OCI-LY7 (cell line): Measurements from ENCODE around the gene BZW1. TPM values are rescaled to one million over a fixed set of nuclear protein-coding genes. Genes with fewer than 3 reads are reported as not detected.

Source experiments
- BruUV-seq: library from RNA; stranded (reverse); fragments of 400-500 nt; replicated peaks from 2 replicates; lab custom pipeline; 2021; lab: Mats Ljungman, UMichigan
- CTCF ChIA-PET: fragments of 300-600 bp; sonication (Branson Sonifier 250); formaldehyde crosslinking; loops from one replicate; lab custom pipeline; 2022; ENCODE audit warnings: antibody characterized with exemption; ENCODE audit not compliant: unreplicated experiment; lab: Charles Lee
- POLR2A ChIA-PET: fragments of 300-600 bp; sonication (Branson Sonifier 250); formaldehyde crosslinking; loops from one replicate; lab custom pipeline; 2022; ENCODE audit warnings: antibody characterized with exemption; lab: Charles Lee
- DNase-seq: peaks from one replicate; pipeline ENCODE4 v3.0.0-alpha.2; 2015; ENCODE audit warnings: low spot score
- H2AFZ ChIP-seq: fragments of 200-600 bp; sonication (generic), shearing (Covaris generic); 2 replicates; pipeline ENCODE4 v1.6.1; 2014; ENCODE audit warnings: mild to moderate bottlenecking, antibody characterized with exemption, low read length, moderate library complexity
- H3K27ac ChIP-seq: fragments of 200-600 bp; sonication (generic); 2 replicates; pipeline ENCODE4 v1.5.1; 2014; ENCODE audit warnings: mixed run types, low read depth, mild to moderate bottlenecking, moderate library complexity, low read length, inconsistent platforms; ENCODE audit not compliant: poor library complexity, severe bottlenecking
- H3K36me3 ChIP-seq: fragments of 200-600 bp; sonication (generic); 2 replicates; pipeline ENCODE4 v1.6.1; 2014; ENCODE audit warnings: mild to moderate bottlenecking, antibody characterized with exemption, low read length, moderate library complexity, mixed read lengths; ENCODE audit not compliant: insufficient read depth
- H3K4me1 ChIP-seq: fragments of 200-600 bp; sonication (generic); 2 replicates; pipeline ENCODE4 v1.5.1; 2014; ENCODE audit warnings: mild to moderate bottlenecking, low read length; ENCODE audit not compliant: insufficient read depth, poor library complexity, severe bottlenecking
- H3K4me2 ChIP-seq: fragments of 200-600 bp; sonication (generic); 2 replicates; pipeline ENCODE4 v1.6.1; 2014; ENCODE audit warnings: mild to moderate bottlenecking, low read length
- H3K4me3 ChIP-seq: fragments of 200-600 bp; sonication (generic); 2 replicates; pipeline ENCODE4 v1.5.1; 2014; ENCODE audit warnings: mild to moderate bottlenecking, low read depth, low read length; ENCODE audit not compliant: poor library complexity, severe bottlenecking
- H3K79me2 ChIP-seq: fragments of 200-600 bp; sonication (generic); 2 replicates; pipeline ENCODE4 v1.6.1; 2016; ENCODE audit warnings: low read depth, mild to moderate bottlenecking, low read length, moderate library complexity, mixed read lengths; ENCODE audit not compliant: insufficient read depth
- H3K9me2 ChIP-seq: fragments of 200-600 bp; sonication (generic); 2 replicates; pipeline ENCODE4 v1.6.1; 2016; ENCODE audit warnings: mild to moderate bottlenecking, low read length, mixed read lengths; ENCODE audit not compliant: insufficient read depth
- H3K9me3 ChIP-seq: fragments of 200-600 bp; sonication (generic); 2 replicates; pipeline ENCODE4 v1.6.1; 2014; ENCODE audit warnings: mild to moderate bottlenecking, mixed run types, low read length, mixed read lengths
- H4K20me1 ChIP-seq: fragments of 200-600 bp; sonication (generic); 2 replicates; pipeline ENCODE4 v1.6.1; 2014; ENCODE audit warnings: mild to moderate bottlenecking, antibody characterized with exemption, low read length, moderate library complexity, mixed read lengths; ENCODE audit not compliant: insufficient read depth
- EZH2phosphoT487 ChIP-seq: fragments of 200-600 bp; sonication (generic); IDR thresholded peaks from 2 replicates; pipeline ENCODE4 v1.6.1; 2018; ENCODE audit warnings: low read depth, borderline replicate concordance, mild to moderate bottlenecking, mixed run types, antibody characterized with exemption, low read length, moderate library complexity, mixed read lengths
- intact Hi-C: fragments of 100-400 bp; cut with micrococcal nuclease; formaldehyde crosslinking; loops from one replicate; pipeline ENCODE4 v1.10.0; 2022; ENCODE audit not compliant: unreplicated experiment
- total RNA-seq, 2 experiments: library from RNA; depleted of rRNA in 1 of 2; stranded (reverse); fragments of >200 nt in 1 of 2; shearing (Covaris generic) in 1 of 2; gene quantifications; 2 replicates each; pipeline ENCODE4 v1.2.3, GENCODE V29; 2014 to 2022
- TF ChIP-seq, protein P1 (sequence below): fragments of 200-600 bp; sonication (generic); conservative IDR thresholded peaks from 2 replicates; pipeline ENCODE4 v1.5.1; 2014; ENCODE audit warnings: mild to moderate bottlenecking, antibody characterized with exemption, low read length, moderate library complexity, mixed read lengths

BZW1 gene
- total RNA-seq, 2 experiments from 2014 or later, result 180 to 183 TPM

DNA sequence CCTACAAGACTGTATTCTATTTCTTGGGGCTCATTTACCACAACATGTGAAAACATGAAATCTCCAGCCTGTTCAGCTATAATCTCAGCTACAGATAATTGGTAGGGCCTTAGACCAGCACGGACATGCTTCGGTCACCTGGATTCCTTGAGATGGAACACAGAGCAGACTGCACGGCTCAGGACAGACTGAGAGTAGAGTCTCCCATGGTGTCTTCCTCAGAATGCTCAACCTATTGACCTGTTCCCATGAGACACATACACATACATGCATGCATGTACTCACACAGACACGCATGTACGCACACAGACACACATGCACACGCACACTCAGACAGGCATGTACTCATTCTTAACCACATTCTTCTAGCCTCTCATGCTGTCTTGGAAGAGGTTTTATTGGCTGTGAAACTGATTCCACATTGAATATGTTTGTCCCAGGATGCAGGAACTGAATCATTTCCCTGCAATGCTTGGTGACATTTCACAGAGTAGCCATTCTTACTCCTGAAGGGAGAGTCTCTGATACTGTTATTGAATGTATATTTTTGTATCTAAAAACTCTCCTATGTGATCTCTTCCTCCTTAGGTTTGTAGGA, 23.5 kb upstream of the BZW1 start:
- Histone ChIP-seq H3K36me3 (no peaks in the 10 kb centered on the region), H3K4me2 (no peak overlapping the region), H2AFZ (no peak overlapping the region), H3K9me2 (no peaks in the 10 kb centered on the region), H4K20me1 (no peaks in the 10 kb centered on the region), H3K9me3 (no peaks in the 10 kb centered on the region), H3K79me2 (no peaks in the 10 kb centered on the region), H3K4me3 (no peak overlapping the region), H3K4me1 (no peaks in the 10 kb centered on the region), H3K27ac (no peak overlapping the region)
- intact Hi-C loops, result no loop called here
- TF ChIP-seq, protein P1, sequence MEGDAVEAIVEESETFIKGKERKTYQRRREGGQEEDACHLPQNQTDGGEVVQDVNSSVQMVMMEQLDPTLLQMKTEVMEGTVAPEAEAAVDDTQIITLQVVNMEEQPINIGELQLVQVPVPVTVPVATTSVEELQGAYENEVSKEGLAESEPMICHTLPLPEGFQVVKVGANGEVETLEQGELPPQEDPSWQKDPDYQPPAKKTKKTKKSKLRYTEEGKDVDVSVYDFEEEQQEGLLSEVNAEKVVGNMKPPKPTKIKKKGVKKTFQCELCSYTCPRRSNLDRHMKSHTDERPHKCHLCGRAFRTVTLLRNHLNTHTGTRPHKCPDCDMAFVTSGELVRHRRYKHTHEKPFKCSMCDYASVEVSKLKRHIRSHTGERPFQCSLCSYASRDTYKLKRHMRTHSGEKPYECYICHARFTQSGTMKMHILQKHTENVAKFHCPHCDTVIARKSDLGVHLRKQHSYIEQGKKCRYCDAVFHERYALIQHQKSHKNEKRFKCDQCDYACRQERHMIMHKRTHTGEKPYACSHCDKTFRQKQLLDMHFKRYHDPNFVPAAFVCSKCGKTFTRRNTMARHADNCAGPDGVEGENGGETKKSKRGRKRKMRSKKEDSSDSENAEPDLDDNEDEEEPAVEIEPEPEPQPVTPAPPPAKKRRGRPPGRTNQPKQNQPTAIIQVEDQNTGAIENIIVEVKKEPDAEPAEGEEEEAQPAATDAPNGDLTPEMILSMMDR, result no peak
- TF ChIP-seq EZH2phosphoT487, result no peak
- DNase-seq, result no peak
- ChIA-PET CTCF (no interaction called here), POLR2A (interaction anchor here (0.6 kb wide), 1 partner anchor 68 kb away, joined by 3 read pairs; no protein-coding TSS in a partner anchor)
- no TSS peak for BruUV-seq

DNA sequence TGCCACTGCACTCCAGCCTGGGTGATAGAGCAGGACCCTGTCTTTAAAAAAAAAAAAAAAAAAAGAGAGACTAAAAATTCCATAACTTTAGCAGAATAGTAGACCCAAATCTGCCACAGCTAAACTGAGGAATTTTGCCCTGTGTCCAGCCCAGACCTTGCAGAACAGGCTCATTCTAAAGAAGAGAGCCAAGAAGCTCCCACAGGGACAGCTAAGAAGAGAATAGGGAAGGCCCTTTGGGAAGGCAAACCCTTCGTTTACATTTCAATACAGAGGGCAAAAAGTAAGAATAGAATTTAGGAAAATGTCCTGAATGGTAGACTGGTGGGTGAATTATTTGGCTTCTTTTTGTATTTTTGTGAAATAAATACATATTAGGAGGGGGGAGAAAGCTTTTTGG, 21.5 kb upstream of the BZW1 start:
- no peak overlapping the region for H3K4me2 ChIP-seq
- no peaks in the 10 kb centered on the region for H3K79me2 ChIP-seq
- no peak overlapping the region for H3K4me3 ChIP-seq
- no peaks in the 10 kb centered on the region for H3K9me2 ChIP-seq
- ChIA-PET POLR2A (interaction anchor here (0.7 to 0.9 kb wide), 2 partner anchors 147 to 176 kb away, joined by 3 read pairs; no protein-coding TSS in a partner anchor), CTCF (interaction anchor here (0.6 kb wide), 1 partner anchor 307 kb away, joined by 3 read pairs; no protein-coding TSS in a partner anchor)
- H3K27ac ChIP-seq, result no peak overlapping the region
- no peak for DNase-seq
- H3K36me3 ChIP-seq, result no peaks in the 10 kb centered on the region
- no peak overlapping the region for H2AFZ ChIP-seq
- no peak for TF ChIP-seq EZH2phosphoT487
- TF ChIP-seq, protein P1, result no peak
- no TSS peak for BruUV-seq
- H4K20me1 ChIP-seq, result no peaks in the 10 kb centered on the region
- no peaks in the 10 kb centered on the region for H3K4me1 ChIP-seq
- H3K9me3 ChIP-seq, result no peaks in the 10 kb centered on the region
- intact Hi-C loops, result no loop called here

DNA sequence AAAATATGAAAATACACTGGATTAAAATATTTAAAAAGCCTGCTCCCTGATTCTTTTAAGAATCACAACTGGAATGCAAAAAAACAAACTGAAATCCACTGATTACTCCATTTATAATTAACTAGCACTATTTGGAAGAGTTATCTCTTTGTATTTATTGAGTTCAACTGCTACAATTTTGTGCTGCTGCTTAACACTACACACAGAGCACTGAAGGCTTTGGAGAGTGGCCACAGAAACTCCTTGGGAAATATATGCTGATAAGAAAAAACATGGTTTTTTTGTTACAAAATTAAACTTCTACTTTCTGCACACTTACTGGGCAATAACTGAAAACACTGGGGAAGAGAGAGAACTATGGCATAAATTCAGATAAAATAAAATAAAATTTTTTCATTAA, 19.8 kb upstream of the BZW1 start:
- intact Hi-C loops, result no loop called here
- Histone ChIP-seq H3K4me3 (no peak overlapping the region), H3K36me3 (no peaks in the 10 kb centered on the region), H3K9me2 (no peaks in the 10 kb centered on the region), H4K20me1 (no peaks in the 10 kb centered on the region), H3K79me2 (no peaks in the 10 kb centered on the region), H2AFZ (no peak overlapping the region), H3K9me3 (no peaks in the 10 kb centered on the region), H3K4me2 (no peak overlapping the region), H3K4me1 (no peaks in the 10 kb centered on the region), H3K27ac (no peak overlapping the region)
- no peak for DNase-seq
- ChIA-PET CTCF (no interaction called here), POLR2A (no interaction called here)
- TF ChIP-seq EZH2phosphoT487, result no peak
- TF ChIP-seq, protein P1, result no peak
- no TSS peak for BruUV-seq
